Ovary (tissue), 9 donors: ENCODE results near the gene ZPR1. TPM values are rescaled to one million over a fixed set of nuclear protein-coding genes. Genes with fewer than 3 reads are reported as not detected.

Source experiments
- DNase-seq, 5 donors: peaks; one replicate each; pipeline ENCODE4 v3.0.0-alpha.2; 2019 to 2020
- H3K27ac ChIP-seq, 2 donors: fragments of 200-600 bp; one replicate each; pipeline versions ENCODE4 v1.5.1 to v1.8.0; 2019 to 2022
- H3K27me3 ChIP-seq: fragments of 200-600 bp; one replicate; pipeline ENCODE4 v1.8.0; 2022
- H3K36me3 ChIP-seq: fragments of 200-600 bp; sonication (generic); one replicate; pipeline ENCODE4 v1.5.1; 2019
- H3K4me1 ChIP-seq: one replicate; pipeline ENCODE4 v1.8.1; 2013; ENCODE audit warnings: mild to moderate bottlenecking, moderate library complexity; ENCODE audit not compliant: insufficient read depth
- H3K4me3 ChIP-seq: fragments of 200-600 bp; sonication (generic); one replicate; pipeline ENCODE4 v1.5.1; 2017
- H3K9me3 ChIP-seq, 2 donors: fragments of 200-600 bp in 1 of 2; sonication (generic) in 1 of 2; one replicate each; pipeline versions ENCODE4 v1.5.1 to v1.8.1; 2013 to 2019; ENCODE audit warnings: mild to moderate bottlenecking in 1 of 2, moderate library complexity in 1 of 2
- CTCF ChIP-seq, 3 donors: fragments of 450-650 bp in 2 of 3; fragments of 200-600 bp in 1 of 3; IDR thresholded peaks; one replicate each; pipeline versions ENCODE4 v1.5.1 to v1.8.0; 2016 to 2022; ENCODE audit warnings: antibody characterized with exemption in 3 of 3, mild to moderate bottlenecking in 1 of 3
- EP300 ChIP-seq: sonication (generic); formaldehyde crosslinking; IDR thresholded peaks from one replicate; pipeline ENCODE4 v1.6.1; 2017; ENCODE audit warnings: antibody characterized with exemption
- POLR2A ChIP-seq: fragments of 450-650 bp; IDR thresholded peaks from one replicate; pipeline ENCODE4 v1.6.1; 2017; ENCODE audit warnings: antibody characterized with exemption, mild to moderate bottlenecking, moderate library complexity
- WGBS, 3 donors: extraction: QIAGEN DNeasy Blood & Tissue Kit in 1 of 3; methylation state at CpG; one replicate each; pipeline versions ENCODE4 v1.1.5 to v1.1.7; 2013 to 2017; 5-methylcytosine and 5-hydroxymethylcytosine counted together
- intact Hi-C, 4 donors: fragments of 100-400 bp; cut with DNase I; formaldehyde crosslinking; loops; one replicate each; pipeline versions ENCODE4 v1.11.0 to v1.15.1; 2022 to 2023
- polyA plus RNA-seq, 2 donors: library from polyadenylated mRNA; stranded (reverse); fragments of 200-250 nt in 1 of 2; fragments of 350-450 nt in 1 of 2; fragmentation: Illumina TruSeq in 1 of 2; extraction: RNeasy Lipid Tissue Mini Kit (QIAGEN cat#74804) in 1 of 2; gene quantifications; one replicate each; pipeline ENCODE4 v1.2.3, GENCODE V29; 2013 to 2014
- total RNA-seq, 7 donors: library from RNA; depleted of rRNA in 2 of 7; stranded (reverse); fragments of >200 nt in 2 of 7; fragmentation: NEBNext Ultra II Directional in 3 of 7; extraction: Animal tissue kit (Norgen Biotek cat#: 25700) in 3 of 7; gene quantifications; one replicate each; pipeline versions ENCODE4 v1.1.0 to v1.2.4, GENCODE V29; 2016 to 2023
- donor health status: DM: no; HTN: no; CAD: no; lungs with moderate emphysema.
- donor health status: DM: no; HTN: no; CAD: no.
- donor health status: Bipolar disorder and iron deficiency.
- donor health status: DM: yes; HTN: yes; CAD: no.
- donor health status: DM: no; HTN: no; CAD: no.
- donor health status: DM: yes; HTN: yes; CAD: no.

ZPR1 gene
- total and polyA plus RNA-seq, 9 donors: 12.0 to 68.7 (median 37.0) TPM

DNA sequence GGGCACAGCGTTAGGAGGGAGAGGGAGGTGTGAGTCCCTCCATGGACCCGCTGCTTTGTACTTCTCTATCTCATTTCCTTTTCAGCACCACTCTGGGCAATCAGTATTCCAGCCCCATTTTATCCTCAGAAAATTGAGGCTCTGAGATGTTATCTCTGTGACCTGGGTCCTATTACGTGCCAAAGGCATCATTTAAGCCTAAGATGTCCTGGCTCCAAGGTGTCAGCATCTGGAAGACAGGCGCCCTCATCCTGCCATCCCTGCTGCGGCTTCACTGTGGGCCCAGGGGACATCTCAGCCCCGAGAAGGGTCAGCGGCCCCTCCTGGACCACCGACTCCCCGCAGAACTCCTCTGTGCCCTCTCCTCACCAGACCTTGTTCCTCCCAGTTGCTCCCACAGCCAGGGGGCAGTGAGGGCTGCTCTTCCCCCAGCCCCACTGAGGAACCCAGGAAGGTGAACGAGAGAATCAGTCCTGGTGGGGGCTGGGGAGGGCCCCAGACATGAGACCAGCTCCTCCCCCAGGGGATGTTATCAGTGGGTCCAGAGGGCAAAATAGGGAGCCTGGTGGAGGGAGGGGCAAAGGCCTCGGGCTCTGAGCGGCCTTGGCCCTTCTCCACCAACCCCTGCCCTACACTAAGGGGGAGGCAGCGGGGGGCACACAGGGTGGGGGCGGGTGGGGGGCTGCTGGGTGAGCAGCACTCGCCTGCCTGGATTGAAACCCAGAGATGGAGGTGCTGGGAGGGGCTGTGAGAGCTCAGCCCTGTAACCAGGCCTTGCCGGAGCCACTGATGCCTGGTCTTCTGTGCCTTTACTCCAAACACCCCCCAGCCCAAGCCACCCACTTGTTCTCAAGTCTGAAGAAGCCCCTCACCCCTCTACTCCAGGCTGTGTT lies 41.1 kb upstream of the ZPR1 start:
- intact Hi-C loops: no loop called here
- Histone ChIP-seq H3K27ac (peak overlapping the region in 1 of 2 donors; percentile 37), H3K36me3 (no peaks in the 10 kb centered on the region), H3K4me3 (no peak overlapping the region), H3K27me3 (no peaks in the 10 kb centered on the region), H3K4me1 (peaks cover 6% of the 10 kb centered on the region), H3K9me3 (no peaks in the 10 kb centered on the region)
- WGBS, 3 donors: 59 to 71% (median 61%) methylated on average over 16 of the region's 16 CpGs
- DNase-seq: no peak
- no peak for TF ChIP-seq EP300
- TF ChIP-seq POLR2A: no peak
- no peak for TF ChIP-seq CTCF (IDR thresholded peaks at IDR 0.05)

GRCh38 chr11:116827461-116827860 lies 39.6 kb upstream of the ZPR1 start:
- DNase-seq: no peak
- intact Hi-C loops: no loop called here
- no peaks in the 10 kb centered on the region for H3K27me3 ChIP-seq
- TF ChIP-seq POLR2A (no peak), CTCF (IDR thresholded peaks at IDR 0.05) (no peak), EP300 (no peak)
- H3K4me3 ChIP-seq: no peak overlapping the region
- H3K9me3 ChIP-seq: no peaks in the 10 kb centered on the region
- H3K36me3 ChIP-seq: no peaks in the 10 kb centered on the region
- H3K4me1 ChIP-seq: peaks cover 6% of the 10 kb centered on the region
- WGBS, 3 donors: 85 to 95% (median 91%) methylated on average over 6 of the region's 6 CpGs
- H3K27ac ChIP-seq: no peak overlapping the region

GRCh38 chr11:116826751-116827431 lies 39.1 kb upstream of the ZPR1 start:
- no peaks in the 10 kb centered on the region for H3K27me3 ChIP-seq
- H3K4me1 ChIP-seq: peaks cover 6% of the 10 kb centered on the region
- WGBS, 3 donors: 74 to 82% (median 82%) methylated on average over 9 of the region's 9 CpGs
- no peak for TF ChIP-seq CTCF (IDR thresholded peaks at IDR 0.05)
- intact Hi-C loops: no loop called here
- no peak overlapping the region for H3K27ac ChIP-seq
- H3K9me3 ChIP-seq: no peaks in the 10 kb centered on the region
- no peak for DNase-seq
- no peaks in the 10 kb centered on the region for H3K36me3 ChIP-seq
- no peak overlapping the region for H3K4me3 ChIP-seq

DNA sequence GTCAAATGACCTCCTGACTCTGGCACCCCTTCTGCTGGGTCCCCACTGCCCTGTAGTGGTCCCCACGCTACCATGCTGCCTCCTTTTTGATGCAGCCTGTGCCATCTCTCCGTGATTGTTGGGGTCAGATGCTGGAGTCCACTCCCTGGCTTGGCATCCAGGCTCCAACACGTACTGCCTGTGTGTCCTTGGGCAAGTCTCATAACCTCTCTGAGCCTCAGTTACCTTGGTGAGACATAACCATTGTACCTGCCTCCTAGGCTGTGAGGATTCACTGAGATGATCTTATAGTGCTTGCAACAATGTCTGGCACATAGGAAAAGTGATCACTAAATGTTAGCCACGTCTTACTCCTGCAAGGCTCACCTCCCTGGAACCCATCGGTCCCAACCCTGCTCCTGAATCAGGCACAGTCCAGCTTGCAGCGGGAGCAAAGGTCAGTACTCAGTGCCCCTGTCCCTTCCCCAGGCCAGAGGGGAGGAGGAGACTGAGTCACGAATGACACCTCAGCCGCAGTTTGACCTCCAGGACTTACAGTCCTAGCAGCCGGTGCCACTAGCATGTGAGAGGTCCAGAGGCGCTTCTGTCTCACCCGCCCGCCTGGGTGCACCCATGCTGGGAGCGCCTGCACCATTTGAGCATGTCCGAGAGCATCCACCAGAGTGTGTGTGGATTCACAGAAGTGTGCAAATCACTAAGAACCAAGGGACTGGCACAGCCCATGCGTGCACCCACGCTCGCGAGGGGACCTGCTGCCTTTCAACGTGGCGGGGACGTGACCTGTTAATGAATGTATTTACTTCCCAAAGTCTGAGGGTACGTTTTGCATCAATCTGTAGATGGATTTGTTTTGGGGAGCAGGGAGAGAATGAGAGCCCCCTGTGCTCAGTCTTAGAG lies 38.3 kb upstream of the ZPR1 start:
- no peak for DNase-seq

More for the DNA sequence above, 38.3 kb upstream of the ZPR1 start:
- no peak overlapping the region for H3K4me3 ChIP-seq
- H3K36me3 ChIP-seq: no peaks in the 10 kb centered on the region
- no peaks in the 10 kb centered on the region for H3K9me3 ChIP-seq
- H3K27me3 ChIP-seq: no peaks in the 10 kb centered on the region
- no peak for TF ChIP-seq CTCF (IDR thresholded peaks at IDR 0.05)
- TF ChIP-seq POLR2A: no peak
- no peak for TF ChIP-seq EP300
- no peak overlapping the region for H3K27ac ChIP-seq
- H3K4me1 ChIP-seq: peaks cover 6% of the 10 kb centered on the region
- intact Hi-C loops: no loop called here
- WGBS, 3 donors: 80 to 85% (median 80%) methylated on average over 22 of the region's 22 CpGs
